ENCODE measurements around the gene DDIT4L. TPM values are rescaled to one million over a fixed set of nuclear protein-coding genes. Genes with fewer than 3 reads are reported as not detected.

DDIT4L gene
- total and polyA plus RNA-seq, 4 donors = 0.08 to 0.21 (median 0.13) TPM

- DNase-seq (ENCODE audit: low spot score) = no peak
- 21% methylated on average over 37 of the region's 37 CpGs for WGBS
- TF ChIP-seq RAD21 (IDR thresholded peaks at IDR 0.05) (no peak), ATF3 (IDR thresholded peaks at IDR 0.05) (no peak), NR2F2 (IDR thresholded peaks at IDR 0.05) (no peak), TAF1 (conservative IDR thresholded peaks at IDR 0.05) (no peak), FOXA2 (IDR thresholded peaks at IDR 0.05) (no peak), MAX (IDR thresholded peaks at IDR 0.05) (no peak), ZBTB33 (IDR thresholded peaks at IDR 0.05) (no peak), YY1 (IDR thresholded peaks at IDR 0.05) (no peak)
- TF ChIP-seq, protein P1, sequence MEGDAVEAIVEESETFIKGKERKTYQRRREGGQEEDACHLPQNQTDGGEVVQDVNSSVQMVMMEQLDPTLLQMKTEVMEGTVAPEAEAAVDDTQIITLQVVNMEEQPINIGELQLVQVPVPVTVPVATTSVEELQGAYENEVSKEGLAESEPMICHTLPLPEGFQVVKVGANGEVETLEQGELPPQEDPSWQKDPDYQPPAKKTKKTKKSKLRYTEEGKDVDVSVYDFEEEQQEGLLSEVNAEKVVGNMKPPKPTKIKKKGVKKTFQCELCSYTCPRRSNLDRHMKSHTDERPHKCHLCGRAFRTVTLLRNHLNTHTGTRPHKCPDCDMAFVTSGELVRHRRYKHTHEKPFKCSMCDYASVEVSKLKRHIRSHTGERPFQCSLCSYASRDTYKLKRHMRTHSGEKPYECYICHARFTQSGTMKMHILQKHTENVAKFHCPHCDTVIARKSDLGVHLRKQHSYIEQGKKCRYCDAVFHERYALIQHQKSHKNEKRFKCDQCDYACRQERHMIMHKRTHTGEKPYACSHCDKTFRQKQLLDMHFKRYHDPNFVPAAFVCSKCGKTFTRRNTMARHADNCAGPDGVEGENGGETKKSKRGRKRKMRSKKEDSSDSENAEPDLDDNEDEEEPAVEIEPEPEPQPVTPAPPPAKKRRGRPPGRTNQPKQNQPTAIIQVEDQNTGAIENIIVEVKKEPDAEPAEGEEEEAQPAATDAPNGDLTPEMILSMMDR (IDR thresholded peaks at IDR 0.05; ENCODE audit: low read depth, low read length, missing input control) = no peak
- TF ChIP-seq, protein P2, sequence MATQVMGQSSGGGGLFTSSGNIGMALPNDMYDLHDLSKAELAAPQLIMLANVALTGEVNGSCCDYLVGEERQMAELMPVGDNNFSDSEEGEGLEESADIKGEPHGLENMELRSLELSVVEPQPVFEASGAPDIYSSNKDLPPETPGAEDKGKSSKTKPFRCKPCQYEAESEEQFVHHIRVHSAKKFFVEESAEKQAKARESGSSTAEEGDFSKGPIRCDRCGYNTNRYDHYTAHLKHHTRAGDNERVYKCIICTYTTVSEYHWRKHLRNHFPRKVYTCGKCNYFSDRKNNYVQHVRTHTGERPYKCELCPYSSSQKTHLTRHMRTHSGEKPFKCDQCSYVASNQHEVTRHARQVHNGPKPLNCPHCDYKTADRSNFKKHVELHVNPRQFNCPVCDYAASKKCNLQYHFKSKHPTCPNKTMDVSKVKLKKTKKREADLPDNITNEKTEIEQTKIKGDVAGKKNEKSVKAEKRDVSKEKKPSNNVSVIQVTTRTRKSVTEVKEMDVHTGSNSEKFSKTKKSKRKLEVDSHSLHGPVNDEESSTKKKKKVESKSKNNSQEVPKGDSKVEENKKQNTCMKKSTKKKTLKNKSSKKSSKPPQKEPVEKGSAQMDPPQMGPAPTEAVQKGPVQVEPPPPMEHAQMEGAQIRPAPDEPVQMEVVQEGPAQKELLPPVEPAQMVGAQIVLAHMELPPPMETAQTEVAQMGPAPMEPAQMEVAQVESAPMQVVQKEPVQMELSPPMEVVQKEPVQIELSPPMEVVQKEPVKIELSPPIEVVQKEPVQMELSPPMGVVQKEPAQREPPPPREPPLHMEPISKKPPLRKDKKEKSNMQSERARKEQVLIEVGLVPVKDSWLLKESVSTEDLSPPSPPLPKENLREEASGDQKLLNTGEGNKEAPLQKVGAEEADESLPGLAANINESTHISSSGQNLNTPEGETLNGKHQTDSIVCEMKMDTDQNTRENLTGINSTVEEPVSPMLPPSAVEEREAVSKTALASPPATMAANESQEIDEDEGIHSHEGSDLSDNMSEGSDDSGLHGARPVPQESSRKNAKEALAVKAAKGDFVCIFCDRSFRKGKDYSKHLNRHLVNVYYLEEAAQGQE (IDR thresholded peaks at IDR 0.05) = no peak
- H3K4me3 ChIP-seq (ENCODE audit: low read depth in 1 of 3, low read length in 3 of 3) = peak overlapping the region; percentile 33 to 72 (median 45)
- H3K9me3 ChIP-seq (ENCODE audit: control insufficient read depth in 4 of 4, low read length in 3 of 4) = no peaks in the 10 kb centered on the region
- H3K27ac ChIP-seq (ENCODE audit: low read depth in 1 of 2, low read length in 2 of 2) = no peak overlapping the region
- peaks cover 0 to 14% (median 11%) of the 10 kb centered on the region in 4 donors for H3K4me1 ChIP-seq (ENCODE audit: control insufficient read depth in 4 of 4, insufficient read depth in 4 of 4, low read length in 3 of 4)
- H3K36me3 ChIP-seq (ENCODE audit: control insufficient read depth in 4 of 4, insufficient read depth in 3 of 4, low read depth in 1 of 4, low read length in 3 of 4) = no peaks in the 10 kb centered on the region
- no peak overlapping the region for H3K9ac ChIP-seq (ENCODE audit: low read depth in 1 of 2, low read length in 2 of 2)
- no peaks in the 10 kb centered on the region for H3K27me3 ChIP-seq (ENCODE audit: control insufficient read depth in 4 of 4, insufficient read depth in 4 of 4, low read length in 3 of 4)
Observed at GRCh38 chr4:100190643-100191600, 654 bp upstream of the DDIT4L start.

GRCh38 chr4:100188829-100189228 is 1.4 kb downstream of the DDIT4L start:
- WGBS = 41% methylated on average over 4 of the region's 4 CpGs
- H3K27ac ChIP-seq (ENCODE audit: low read depth in 1 of 2, low read length in 2 of 2) = no peak overlapping the region
- H3K27me3 ChIP-seq (ENCODE audit: control insufficient read depth in 4 of 4, insufficient read depth in 4 of 4, low read length in 3 of 4) = no peaks in the 10 kb centered on the region
- H3K36me3 ChIP-seq (ENCODE audit: control insufficient read depth in 4 of 4, insufficient read depth in 3 of 4, low read depth in 1 of 4, low read length in 3 of 4) = no peaks in the 10 kb centered on the region
- H3K4me3 ChIP-seq (ENCODE audit: low read depth in 1 of 3, low read length in 3 of 3) = no peak overlapping the region
- H3K9me3 ChIP-seq (ENCODE audit: control insufficient read depth in 4 of 4, low read length in 3 of 4) = no peaks in the 10 kb centered on the region
- H3K9ac ChIP-seq (ENCODE audit: low read depth in 1 of 2, low read length in 2 of 2) = no peak overlapping the region
- peaks cover 0 to 14% (median 11%) of the 10 kb centered on the region in 4 donors for H3K4me1 ChIP-seq (ENCODE audit: control insufficient read depth in 4 of 4, insufficient read depth in 4 of 4, low read length in 3 of 4)
- DNase-seq (ENCODE audit: low spot score) = no peak
- TF ChIP-seq FOXA1 (IDR thresholded peaks at IDR 0.05) (no peak), ZBTB33 (IDR thresholded peaks at IDR 0.05) (no peak), NR2F2 (IDR thresholded peaks at IDR 0.05) (no peak), YY1 (IDR thresholded peaks at IDR 0.05) (no peak)

All from liver (tissue), 9 donors.